Heart left ventricle (tissue), 16 donors: Measurements from ENCODE around the gene SCARB1. TPM values are rescaled to one million over a fixed set of nuclear protein-coding genes. Genes with fewer than 3 reads are reported as not detected.

Source experiments
- ATAC-seq, 4 donors: fragments of 200-7000 bp; cut with Tn5 transposase; one replicate each; pipeline ENCODE4 v1.9.1; 2020 to 2022; ENCODE audit warnings: moderate library complexity in 4 of 4, mild to moderate bottlenecking in 3 of 4, moderate number of reproducible peaks in 1 of 4
- DNase-seq, 5 donors: peaks; one replicate each; pipeline ENCODE4 v3.0.0-alpha.2; 2020
- H3K27ac ChIP-seq, 12 donors: fragments of 200-600 bp; sonication (generic) in 4 of 12; one replicate each; pipeline versions ENCODE4 v1.5.0 to v1.8.0; 2016 to 2022; ENCODE audit warnings: mild to moderate bottlenecking in 2 of 12
- H3K27me3 ChIP-seq, 9 donors: fragments of 200-600 bp; sonication (generic) in 2 of 9; one replicate each; pipeline versions ENCODE4 v1.5.1 to v1.8.0; 2016 to 2022; ENCODE audit warnings: mild to moderate bottlenecking in 3 of 9
- H3K36me3 ChIP-seq, 9 donors: fragments of 200-600 bp; sonication (generic) in 2 of 9; one replicate each; pipeline versions ENCODE4 v1.5.0 to v1.8.0; 2018 to 2022; ENCODE audit warnings: mild to moderate bottlenecking in 2 of 9
- H3K4me1 ChIP-seq, 12 donors: fragments of 200-600 bp; sonication (generic) in 4 of 12; one replicate each; pipeline versions ENCODE4 v1.5.0 to v1.8.0; 2016 to 2022; ENCODE audit warnings: mild to moderate bottlenecking in 3 of 12
- H3K4me3 ChIP-seq, 12 donors: fragments of 200-600 bp; sonication (generic) in 4 of 12; one replicate each; pipeline versions ENCODE4 v1.5.0 to v1.8.0; 2017 to 2022; ENCODE audit warnings: mild to moderate bottlenecking in 9 of 12, moderate library complexity in 4 of 12
- H3K9me3 ChIP-seq, 12 donors: fragments of 200-600 bp; sonication (generic) in 4 of 12; one replicate each; pipeline versions ENCODE4 v1.5.0 to v1.8.0; 2016 to 2022; ENCODE audit warnings: mild to moderate bottlenecking in 1 of 12
- POLR2A ChIP-seq, 2 donors: fragments of 450-650 bp; IDR thresholded peaks; one replicate each; pipeline ENCODE4 v1.6.1; 2017; ENCODE audit warnings: antibody characterized with exemption in 2 of 2, mild to moderate bottlenecking in 2 of 2, moderate library complexity in 2 of 2
- WGBS, 4 donors: extraction: QIAGEN DNeasy Blood & Tissue Kit in 2 of 4; methylation state at CpG; one replicate each; pipeline versions ENCODE4 v1.1.5 to v1.1.7; 2013 to 2018; 5-methylcytosine and 5-hydroxymethylcytosine counted together
- intact Hi-C, 10 donors: fragments of 100-400 bp; cut with DNase I; formaldehyde crosslinking; loops; one replicate each; pipeline versions ENCODE4 v1.11.1 to v1.14.2; 2022
- polyA plus RNA-seq, 2 donors: library from polyadenylated mRNA; stranded (reverse); fragments of 200-250 nt; gene quantifications; one replicate each; pipeline ENCODE4 v1.2.3, GENCODE V29; 2013
- total RNA-seq, 9 donors: library from RNA; depleted of rRNA in 2 of 9; stranded (reverse); fragments of >200 nt in 2 of 9; fragmentation: NEBNext Ultra II Directional in 3 of 9; extraction: Animal tissue kit (Norgen Biotek cat#: 25700) in 3 of 9; gene quantifications; one replicate each; pipeline versions ENCODE4 v1.1.0 to v1.2.4, GENCODE V29; 2016 to 2023
- TF ChIP-seq, protein P1 (sequence below), 12 donors: fragments of 200-600 bp; sonication (generic) in 4 of 12; IDR thresholded peaks; one replicate each; pipeline versions ENCODE4 v1.5.0 to v1.8.0; 2018 to 2022; ENCODE audit warnings: antibody characterized with exemption in 12 of 12, mild to moderate bottlenecking in 5 of 12
- donor health status: ischemic (EF 13 %, LVEDD 7.1; RV severe dilation, severe dysfunction).
- donor health status: healthy with polysubstance abuse.
- donor health status: DM: no; HTN: yes; CAD: no.
- donor health status: DM: no; HTN: no; CAD: no.
- donor health status: ischemic (EF 25% LVEDD 6.9; RV normal size, moderate dysfunction).
- donor health status: ischemic (EF 25% LVEDD 5.7; RV mildly dilated, moderate dysfunction).
- donor health status: healthy.
- donor health status: DM: yes; HTN: yes; CAD: no.
- donor health status: ischemic (EF 35%, LVEDD 5.7; RV mildly dilated, moderate dysfunction).
- donor health status: nonischemic (EF 11% LVEDD 7.7; RV severe dilation, severe dysfunction).
- donor health status: DM: yes; HTN: yes; CAD: no.
- donor health status: PGD.
- donor health status: ischemic (EF 29% LVEDD 5.4; RV normal size, mild dysfunction).
- donor health status: nonischemic (EF 23%, LVEDD 6.1; RV moderate dilation, normal function).

SCARB1 gene
- total and polyA plus RNA-seq, 11 donors = 6.9 to 21.7 (median 14.0) TPM

DNA sequence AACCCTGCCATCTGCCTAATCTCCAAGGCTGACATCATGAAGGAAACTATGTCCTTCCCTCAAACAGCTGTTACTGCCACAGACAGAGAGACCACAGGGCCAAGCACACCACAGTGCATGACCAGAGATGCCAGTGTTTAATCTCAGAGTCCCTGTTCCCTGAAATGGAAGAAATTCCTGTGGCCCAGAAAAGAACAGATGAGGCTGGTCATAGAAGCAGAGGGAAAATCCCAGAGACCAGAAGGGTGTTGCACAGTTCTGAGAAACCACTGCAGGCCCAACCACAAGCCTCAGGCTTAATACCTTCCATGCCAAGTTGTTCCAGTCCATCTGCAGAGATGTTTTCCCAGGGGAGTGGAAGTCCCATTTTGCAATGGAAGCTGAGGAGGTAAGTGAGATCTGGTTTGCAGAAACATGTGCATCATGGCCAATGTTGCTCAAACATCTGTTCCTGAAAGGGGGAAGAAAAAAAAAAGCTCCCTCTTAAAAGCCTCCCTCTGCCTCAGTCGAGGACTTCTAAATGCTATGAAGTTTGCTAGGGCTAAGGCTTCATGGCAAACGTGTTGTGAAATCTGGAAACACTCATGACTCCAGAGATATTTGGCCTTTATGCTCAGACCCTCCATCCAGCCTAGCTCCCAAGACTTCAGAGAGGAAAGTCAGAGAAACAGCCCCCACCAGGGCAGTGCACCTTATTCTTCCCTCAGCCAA lies 98.6 kb downstream of the SCARB1 start:
- H3K36me3 ChIP-seq = no peaks in the 10 kb centered on the region
- peaks cover 0 to 72% (median 33%) of the 10 kb centered on the region in 12 donors for H3K4me1 ChIP-seq
- H3K27me3 ChIP-seq = no peaks in the 10 kb centered on the region
- H3K9me3 ChIP-seq = peaks cover 0 to 19% (median 7%) of the 10 kb centered on the region in 12 donors
- TF ChIP-seq POLR2A (IDR thresholded peaks at IDR 0.05) = no peak
- TF ChIP-seq, protein P1, sequence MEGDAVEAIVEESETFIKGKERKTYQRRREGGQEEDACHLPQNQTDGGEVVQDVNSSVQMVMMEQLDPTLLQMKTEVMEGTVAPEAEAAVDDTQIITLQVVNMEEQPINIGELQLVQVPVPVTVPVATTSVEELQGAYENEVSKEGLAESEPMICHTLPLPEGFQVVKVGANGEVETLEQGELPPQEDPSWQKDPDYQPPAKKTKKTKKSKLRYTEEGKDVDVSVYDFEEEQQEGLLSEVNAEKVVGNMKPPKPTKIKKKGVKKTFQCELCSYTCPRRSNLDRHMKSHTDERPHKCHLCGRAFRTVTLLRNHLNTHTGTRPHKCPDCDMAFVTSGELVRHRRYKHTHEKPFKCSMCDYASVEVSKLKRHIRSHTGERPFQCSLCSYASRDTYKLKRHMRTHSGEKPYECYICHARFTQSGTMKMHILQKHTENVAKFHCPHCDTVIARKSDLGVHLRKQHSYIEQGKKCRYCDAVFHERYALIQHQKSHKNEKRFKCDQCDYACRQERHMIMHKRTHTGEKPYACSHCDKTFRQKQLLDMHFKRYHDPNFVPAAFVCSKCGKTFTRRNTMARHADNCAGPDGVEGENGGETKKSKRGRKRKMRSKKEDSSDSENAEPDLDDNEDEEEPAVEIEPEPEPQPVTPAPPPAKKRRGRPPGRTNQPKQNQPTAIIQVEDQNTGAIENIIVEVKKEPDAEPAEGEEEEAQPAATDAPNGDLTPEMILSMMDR (IDR thresholded peaks at IDR 0.05) = no peak
- peak overlapping the region in 11 of 12 donors; percentile 43 to 86 (median 71) for H3K27ac ChIP-seq
- no peak overlapping the region for H3K4me3 ChIP-seq
- WGBS, 4 donors = 26 to 50% (median 38%) methylated on average over 2 of the region's 2 CpGs
- ATAC-seq (peak; percentile 18 to 64 (median 31)), DNase-seq (no peak)
- intact Hi-C loops = loop anchor here in 9 of 10 donors (1.0 to 10.0 kb wide), 15 partner anchors 78 to 713 kb away; partner anchors contain the start of gene NCOR2 (in 5 of the 9)

DNA sequence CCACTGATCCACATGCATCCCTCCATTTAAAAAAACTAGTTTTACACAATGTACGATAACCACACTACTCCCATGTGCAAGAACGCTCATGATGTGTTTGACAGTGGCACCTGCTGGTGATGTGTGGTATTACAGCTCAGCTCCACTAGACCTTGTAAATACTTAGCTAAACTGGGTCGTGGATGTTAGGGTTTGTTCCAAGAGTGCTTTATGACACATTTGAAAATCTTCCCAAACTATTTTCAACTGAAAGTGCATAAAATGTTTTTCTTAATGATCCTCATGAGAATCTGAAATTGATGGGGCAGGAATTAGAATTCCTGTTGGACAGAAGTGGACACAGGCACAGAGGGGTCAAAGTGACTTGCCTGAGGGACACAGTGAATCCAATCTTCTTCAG lies 99.2 kb downstream of the SCARB1 start:
- H3K4me1 ChIP-seq = peaks cover 0 to 78% (median 38%) of the 10 kb centered on the region in 12 donors
- peak overlapping the region in 11 of 12 donors; percentile 28 to 86 (median 70) for H3K27ac ChIP-seq
- ATAC-seq = peak in 1 of 4 donors; percentile 8
- H3K27me3 ChIP-seq = no peaks in the 10 kb centered on the region
- 64 to 78% (median 73%) methylated on average over 3 of the region's 3 CpGs for WGBS, 4 donors
- no peak overlapping the region for H3K4me3 ChIP-seq
- no peak for DNase-seq
- H3K36me3 ChIP-seq = no peaks in the 10 kb centered on the region
- no peak for TF ChIP-seq POLR2A (IDR thresholded peaks at IDR 0.05)
- TF ChIP-seq, protein P1 (IDR thresholded peaks at IDR 0.05) = peak; percentile 60 to 86 (median 70)
- peaks cover 0 to 19% (median 7%) of the 10 kb centered on the region in 12 donors for H3K9me3 ChIP-seq
- intact Hi-C loops = loop anchor here in 6 of 10 donors (1.0 to 10.0 kb wide), 9 partner anchors 77 to 440 kb away; no protein-coding TSS in a partner anchor

DNA sequence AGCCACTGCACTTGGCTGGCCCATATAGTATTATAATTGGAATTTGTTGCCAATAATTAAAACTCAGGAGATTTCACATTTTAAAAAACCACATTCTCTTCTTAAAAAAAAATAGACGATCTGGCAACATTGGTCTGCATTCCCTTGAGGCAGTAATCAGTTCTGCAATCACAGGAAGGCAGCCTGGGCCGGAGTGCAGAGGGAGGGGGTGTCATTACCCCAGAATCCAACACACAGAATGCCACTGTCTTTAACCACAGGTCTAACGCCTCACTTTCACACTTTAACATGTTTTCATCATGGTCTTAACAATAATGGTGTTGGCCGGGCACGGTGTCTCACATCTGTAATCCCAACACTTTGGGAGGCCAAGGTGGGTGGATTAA lies 100.1 kb downstream of the SCARB1 start:
- 59 to 68% (median 66%) methylated on average over 5 of the region's 5 CpGs for WGBS, 4 donors
- no peak for DNase-seq
- no peak for ATAC-seq

More for the DNA sequence above, 100.1 kb downstream of the SCARB1 start:
- TF ChIP-seq, protein P1 (IDR thresholded peaks at IDR 0.05) = no peak
- no peak for TF ChIP-seq POLR2A (IDR thresholded peaks at IDR 0.05)
- Histone ChIP-seq H3K27ac (peak overlapping the region in 2 of 12 donors; percentile 47 to 86), H3K9me3 (peaks cover 0 to 19% (median 7%) of the 10 kb centered on the region in 12 donors), H3K4me1 (peaks cover 0 to 86% (median 47%) of the 10 kb centered on the region in 12 donors), H3K27me3 (no peaks in the 10 kb centered on the region), H3K36me3 (no peaks in the 10 kb centered on the region), H3K4me3 (no peak overlapping the region)
- intact Hi-C loops = loop anchor here in 5 of 10 donors (5.0 to 10.0 kb wide), 7 partner anchors 109 to 439 kb away; no protein-coding TSS in a partner anchor
